ENCODE measurements around the gene QKI. TPM values are rescaled to one million over a fixed set of nuclear protein-coding genes. Genes with fewer than 3 reads are reported as not detected.

Gene QKI
- total RNA-seq, 1 donor from 2014 or later: 290 TPM

DNA sequence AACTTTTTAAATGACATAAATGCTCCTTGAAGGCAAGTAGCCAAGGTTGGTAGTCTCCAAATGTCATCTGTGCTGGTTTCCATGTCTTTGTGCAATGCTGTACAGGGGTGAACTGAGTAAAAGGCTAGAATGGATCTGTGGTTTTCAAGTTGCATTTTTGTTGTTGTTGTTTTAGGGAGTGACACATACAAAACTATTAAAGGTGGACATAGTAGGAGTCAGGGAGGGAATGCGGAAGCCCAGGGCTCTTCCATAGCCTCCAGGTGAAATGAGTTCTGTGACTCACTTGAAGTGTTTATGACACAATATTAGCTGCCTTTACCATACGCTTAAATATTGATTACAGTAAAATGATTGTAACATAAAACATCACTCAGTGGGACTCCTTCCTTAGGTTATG, 22.5 kb upstream of the QKI start:
- Mint-ChIP-seq H3K4me1 (ENCODE audit: unreplicated experiment) (peaks cover 26% of the 10 kb centered on the region), H3K9me3 (ENCODE audit: unreplicated experiment) (no peaks in the 10 kb centered on the region), H3K36me3 (ENCODE audit: unreplicated experiment) (no peaks in the 10 kb centered on the region), H3K27ac (ENCODE audit: unreplicated experiment) (no peak overlapping the region), H3K4me3 (ENCODE audit: unreplicated experiment) (no peak overlapping the region), H3K27me3 (ENCODE audit: unreplicated experiment) (no peaks in the 10 kb centered on the region)
- TF ChIP-seq, protein P1, sequence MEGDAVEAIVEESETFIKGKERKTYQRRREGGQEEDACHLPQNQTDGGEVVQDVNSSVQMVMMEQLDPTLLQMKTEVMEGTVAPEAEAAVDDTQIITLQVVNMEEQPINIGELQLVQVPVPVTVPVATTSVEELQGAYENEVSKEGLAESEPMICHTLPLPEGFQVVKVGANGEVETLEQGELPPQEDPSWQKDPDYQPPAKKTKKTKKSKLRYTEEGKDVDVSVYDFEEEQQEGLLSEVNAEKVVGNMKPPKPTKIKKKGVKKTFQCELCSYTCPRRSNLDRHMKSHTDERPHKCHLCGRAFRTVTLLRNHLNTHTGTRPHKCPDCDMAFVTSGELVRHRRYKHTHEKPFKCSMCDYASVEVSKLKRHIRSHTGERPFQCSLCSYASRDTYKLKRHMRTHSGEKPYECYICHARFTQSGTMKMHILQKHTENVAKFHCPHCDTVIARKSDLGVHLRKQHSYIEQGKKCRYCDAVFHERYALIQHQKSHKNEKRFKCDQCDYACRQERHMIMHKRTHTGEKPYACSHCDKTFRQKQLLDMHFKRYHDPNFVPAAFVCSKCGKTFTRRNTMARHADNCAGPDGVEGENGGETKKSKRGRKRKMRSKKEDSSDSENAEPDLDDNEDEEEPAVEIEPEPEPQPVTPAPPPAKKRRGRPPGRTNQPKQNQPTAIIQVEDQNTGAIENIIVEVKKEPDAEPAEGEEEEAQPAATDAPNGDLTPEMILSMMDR (IDR thresholded peaks at IDR 0.05): no peak
- no peak for DNase-seq (ENCODE audit: extremely low spot score, unreplicated experiment)

DNA sequence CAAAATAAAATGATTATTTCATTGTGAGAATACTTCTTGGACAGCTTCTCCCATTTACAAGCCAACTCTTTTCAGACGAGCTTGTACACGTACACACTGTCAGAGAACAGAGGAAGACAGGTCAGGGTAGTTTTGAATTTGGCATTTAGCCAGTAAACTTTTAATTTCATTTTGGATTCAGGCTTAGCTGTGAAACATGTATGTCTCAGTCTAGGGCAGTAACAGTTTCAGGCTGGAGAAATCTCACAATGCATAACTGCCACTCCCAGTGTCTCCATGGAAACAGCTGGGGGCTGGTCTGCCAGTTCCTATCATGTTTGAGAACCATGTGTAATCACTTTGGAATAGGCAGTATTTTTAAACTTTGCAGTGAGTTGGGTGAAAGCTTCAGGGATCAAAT, 22.0 kb upstream of the QKI start:
- Mint-ChIP-seq H3K27ac (ENCODE audit: unreplicated experiment) (no peak overlapping the region), H3K4me1 (ENCODE audit: unreplicated experiment) (peaks cover 24% of the 10 kb centered on the region), H3K4me3 (ENCODE audit: unreplicated experiment) (no peak overlapping the region), H3K36me3 (ENCODE audit: unreplicated experiment) (no peaks in the 10 kb centered on the region), H3K9me3 (ENCODE audit: unreplicated experiment) (no peaks in the 10 kb centered on the region), H3K27me3 (ENCODE audit: unreplicated experiment) (no peaks in the 10 kb centered on the region)
- DNase-seq (ENCODE audit: extremely low spot score, unreplicated experiment): no peak
- TF ChIP-seq, protein P1 (IDR thresholded peaks at IDR 0.05): no peak

DNA sequence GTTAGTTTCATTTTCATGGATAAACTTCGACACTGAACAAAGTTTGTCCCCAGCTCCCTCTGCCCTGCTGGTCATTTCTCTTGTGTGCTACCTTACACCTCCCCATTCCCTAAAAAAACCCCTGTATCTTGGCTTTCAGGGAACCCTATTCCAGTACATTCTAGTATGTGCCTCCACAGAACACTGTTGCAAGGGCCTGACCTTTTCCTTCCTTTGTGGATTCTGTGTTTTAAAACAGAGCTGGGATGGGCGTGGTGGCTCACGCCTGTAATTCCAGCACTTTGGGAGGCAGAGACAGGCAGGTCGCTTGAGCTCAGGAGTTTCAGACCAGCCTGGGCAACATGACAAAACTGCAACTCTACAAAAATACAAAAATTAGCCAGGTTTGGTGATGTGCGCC, 20.6 kb upstream of the QKI start:
- Mint-ChIP-seq H3K27ac (ENCODE audit: unreplicated experiment) (no peak overlapping the region), H3K4me3 (ENCODE audit: unreplicated experiment) (no peak overlapping the region), H3K36me3 (ENCODE audit: unreplicated experiment) (no peaks in the 10 kb centered on the region), H3K9me3 (ENCODE audit: unreplicated experiment) (no peaks in the 10 kb centered on the region), H3K4me1 (ENCODE audit: unreplicated experiment) (peaks cover 24% of the 10 kb centered on the region), H3K27me3 (ENCODE audit: unreplicated experiment) (no peaks in the 10 kb centered on the region)
- DNase-seq (ENCODE audit: extremely low spot score, unreplicated experiment): no peak
- TF ChIP-seq, protein P1 (IDR thresholded peaks at IDR 0.05): no peak

DNA sequence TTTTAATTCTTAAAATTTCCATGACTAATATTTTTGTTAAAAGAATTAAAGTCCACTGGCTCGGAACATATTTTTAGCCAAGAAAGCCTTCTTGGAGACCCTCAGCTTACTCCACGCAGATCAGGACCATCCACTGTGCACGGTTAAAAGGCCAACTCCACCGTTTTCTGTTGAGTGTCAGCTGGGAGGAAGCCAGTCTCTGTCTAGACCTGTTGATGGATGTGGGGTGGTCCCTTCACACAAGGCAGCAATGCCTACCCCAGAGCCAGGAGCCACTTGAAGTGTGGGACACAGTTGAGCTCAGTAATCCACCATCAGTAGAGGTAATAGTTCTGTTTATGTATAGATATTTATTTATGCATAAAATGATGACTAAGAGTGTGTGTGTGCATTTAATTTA, 19.9 kb upstream of the QKI start:
- DNase-seq (ENCODE audit: extremely low spot score, unreplicated experiment): no peak
- H3K27me3 Mint-ChIP-seq (ENCODE audit: unreplicated experiment): no peaks in the 10 kb centered on the region

DNA sequence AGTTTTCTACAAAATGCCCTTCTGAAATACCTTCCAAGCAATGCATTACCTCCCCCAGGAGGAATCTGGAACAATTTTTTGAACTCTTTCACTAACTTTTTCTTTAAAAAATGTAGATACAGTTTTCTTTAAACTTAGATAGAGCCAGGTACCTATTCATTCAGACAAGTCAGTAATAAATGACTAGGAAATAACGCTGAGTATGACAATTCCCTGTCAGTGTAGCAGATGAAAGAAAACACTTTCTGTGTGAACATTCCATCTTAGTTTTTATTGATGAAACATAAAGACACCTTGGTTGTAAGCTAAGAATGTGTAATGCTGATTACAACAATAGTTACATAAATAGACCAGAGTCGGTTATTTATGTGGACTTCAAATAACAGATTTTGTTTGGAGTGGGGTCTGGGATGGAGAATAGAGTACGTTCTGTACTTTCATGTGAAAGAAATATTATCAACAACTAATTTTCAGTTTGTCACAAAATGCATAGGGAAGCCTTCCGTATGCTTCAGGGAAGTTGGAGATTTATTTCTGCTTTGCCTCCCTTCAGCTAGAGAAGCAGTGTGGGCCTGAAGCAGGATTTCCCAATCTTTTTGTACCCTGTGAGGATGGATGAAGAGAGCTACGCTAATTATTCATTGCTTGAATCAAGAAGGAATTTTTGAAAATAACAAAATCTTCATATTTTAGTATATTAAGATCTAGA, 19.2 kb upstream of the QKI start:
- Mint-ChIP-seq H3K27me3 (ENCODE audit: unreplicated experiment) (no peaks in the 10 kb centered on the region), H3K36me3 (ENCODE audit: unreplicated experiment) (no peaks in the 10 kb centered on the region), H3K27ac (ENCODE audit: unreplicated experiment) (no peak overlapping the region), H3K4me1 (ENCODE audit: unreplicated experiment) (peaks cover 21% of the 10 kb centered on the region), H3K4me3 (ENCODE audit: unreplicated experiment) (no peak overlapping the region), H3K9me3 (ENCODE audit: unreplicated experiment) (no peaks in the 10 kb centered on the region)
- DNase-seq (ENCODE audit: extremely low spot score, unreplicated experiment): no peak
- TF ChIP-seq, protein P1 (IDR thresholded peaks at IDR 0.05): no peak

More for the DNA sequence above, 19.9 kb upstream of the QKI start:
- H3K9me3 Mint-ChIP-seq (ENCODE audit: unreplicated experiment): no peaks in the 10 kb centered on the region
- peaks cover 22% of the 10 kb centered on the region for H3K4me1 Mint-ChIP-seq (ENCODE audit: unreplicated experiment)
- no peaks in the 10 kb centered on the region for H3K36me3 Mint-ChIP-seq (ENCODE audit: unreplicated experiment)
- no peak overlapping the region for H3K4me3 Mint-ChIP-seq (ENCODE audit: unreplicated experiment)
- H3K27ac Mint-ChIP-seq (ENCODE audit: unreplicated experiment): no peak overlapping the region
- TF ChIP-seq, protein P1 (IDR thresholded peaks at IDR 0.05): no peak

All from osteocyte (in vitro differentiated cells).